HG02798 (cell line): Measurements from ENCODE around the gene ITGA8.
"Not testable (repeated sequence)": the region's sequence is repeated elsewhere in the genome, so short reads cannot be mapped to it uniquely, and the experiment has no call there.

Experiments used
- ATAC-seq: cut with Tn5 transposase; IDR thresholded peaks from one replicate; pipeline ENCODE4 v1.9.1; 2021; ENCODE audit warnings: mild to moderate bottlenecking; ENCODE audit not compliant: unreplicated experiment, poor library complexity

ITGA8 gene

GRCh38 chr10:15700078-15700674 lies 19.5 kb downstream of the ITGA8 start:
- no peak for ATAC-seq

GRCh38 chr10:15695852-15696251 lies 23.9 kb downstream of the ITGA8 start:
- no peak for ATAC-seq

- no peak for ATAC-seq
Measured at GRCh38 chr10:15690031-15690430, 29.7 kb downstream of the ITGA8 start.

- no peak for ATAC-seq
Measured at GRCh38 chr10:15684768-15685167, 35.0 kb downstream of the ITGA8 start.

GRCh38 chr10:15681076-15681475 lies 38.6 kb downstream of the ITGA8 start:
- no peak for ATAC-seq

GRCh38 chr10:15678851-15679250 lies 40.9 kb downstream of the ITGA8 start:
- no peak for ATAC-seq

- no peak for ATAC-seq
Measured at GRCh38 chr10:15672469-15672868, 47.3 kb downstream of the ITGA8 start.

- ATAC-seq, result no peak
Measured at GRCh38 chr10:15670880-15671279, 48.8 kb downstream of the ITGA8 start.

- no peak for ATAC-seq
Measured at GRCh38 chr10:15661574-15661973, 58.1 kb downstream of the ITGA8 start.

GRCh38 chr10:15660990-15661389 lies 58.7 kb downstream of the ITGA8 start:
- ATAC-seq, result no peak

GRCh38 chr10:15658069-15658702 lies 61.5 kb downstream of the ITGA8 start:
- no peak for ATAC-seq

- ATAC-seq, result no peak
Measured at GRCh38 chr10:15652757-15653156, 67.0 kb downstream of the ITGA8 start.

- no peak for ATAC-seq
Measured at GRCh38 chr10:15652117-15652516, 67.6 kb downstream of the ITGA8 start.

GRCh38 chr10:15651175-15651574 lies 68.5 kb downstream of the ITGA8 start:
- ATAC-seq, result no peak

GRCh38 chr10:15642095-15642494 lies 77.6 kb downstream of the ITGA8 start:
- no peak for ATAC-seq

- no peak for ATAC-seq
Measured at GRCh38 chr10:15640536-15641085, 79.1 kb downstream of the ITGA8 start.

GRCh38 chr10:15636446-15636845 lies 83.3 kb downstream of the ITGA8 start:
- ATAC-seq, result no peak

- no peak for ATAC-seq
Measured at GRCh38 chr10:15632456-15633091, 87.1 kb downstream of the ITGA8 start.

GRCh38 chr10:15631205-15631604 lies 88.5 kb downstream of the ITGA8 start:
- ATAC-seq, result not testable (repeated sequence)

GRCh38 chr10:15630353-15630752 lies 89.4 kb downstream of the ITGA8 start:
- no peak for ATAC-seq

- no peak for ATAC-seq
Measured at GRCh38 chr10:15627617-15628196, 92.0 kb downstream of the ITGA8 start.
